GM12878 (cell line): ENCODE measurements around the gene P2RX1. TPM values are rescaled to one million over a fixed set of nuclear protein-coding genes. Genes with fewer than 3 reads are reported as not detected.

Source experiments
- ATAC-seq: fragments of 200-7000 bp; cut with Tn5 transposase; 3 replicates; pipeline ENCODE4 v1.9.1; 2020; ENCODE audit warnings: mild to moderate bottlenecking, moderate library complexity
- BruUV-seq: library from RNA; stranded (reverse); fragments of 400-500 nt; replicated peaks from 2 replicates; lab custom pipeline; 2021; lab: Mats Ljungman, UMichigan
- CTCF ChIA-PET: fragments of 300-600 bp; sonication (Branson Sonifier 250); formaldehyde crosslinking; extraction: SDS; loops from one replicate; lab custom pipeline; 2021; ENCODE audit warnings: inconsistent platforms; lab: Yijun Ruan, JAX
- POLR2A ChIA-PET: fragments of 350-600 bp; formaldehyde crosslinking; extraction: SDS; loops from one replicate; lab custom pipeline; 2021; ENCODE audit warnings: inconsistent platforms; lab: Charles Lee
- RAD21 ChIA-PET: fragments of 300-600 bp; sonication (Branson Sonifier 250); formaldehyde crosslinking; loops from one replicate; lab custom pipeline; 2023; ENCODE audit warnings: antibody characterized with exemption; ENCODE audit not compliant: unreplicated experiment; lab: Charles Lee
- SMC1A ChIA-PET: fragments of 300-600 bp; sonication (Branson Sonifier 250); formaldehyde crosslinking; loops from one replicate; lab custom pipeline; 2023; ENCODE audit not compliant: unreplicated experiment, uncharacterized antibody; lab: Charles Lee
- DNase-seq: peaks from one replicate; pipeline ENCODE4 v3.0.0-alpha.2; 2011; ENCODE audit warnings: low read depth, low spot score
- FAIRE-seq: peaks from 3 replicates; lab custom pipeline; 2011; peaks lifted over from hg19 to GRCh38; lab: Jason Lieb, UNC
- H2AFZ ChIP-seq: 2 replicates; pipeline ENCODE4 v1.6.0; 2011; ENCODE audit warnings: low read depth, low read length, control low read depth; ENCODE audit not compliant: control insufficient read depth
- H3K27ac ChIP-seq: 2 replicates; pipeline ENCODE4 v1.5.1; 2011; ENCODE audit warnings: control low read depth; ENCODE audit not compliant: control insufficient read depth, insufficient read depth
- H3K27me3 ChIP-seq, 2 experiments: replicated peaks in 1 of 2; 2 replicates each; pipeline versions ENCODE4 v1.6.0 to v1.6.1; 2011; ENCODE audit warnings: low read length in 1 of 2; ENCODE audit not compliant: control insufficient read depth in 2 of 2, insufficient read depth in 2 of 2
- H3K36me3 ChIP-seq, 2 experiments: 2 replicates each; pipeline ENCODE4 v1.5.1; 2011; ENCODE audit warnings: low read length in 1 of 2; ENCODE audit not compliant: control insufficient read depth in 2 of 2, insufficient read depth in 2 of 2
- H3K4me1 ChIP-seq: 2 replicates; pipeline ENCODE4 v1.6.1; 2011; ENCODE audit warnings: mild to moderate bottlenecking, low read length, moderate library complexity, mixed read lengths; ENCODE audit not compliant: control insufficient read depth, insufficient read depth
- H3K4me2 ChIP-seq: 2 replicates; pipeline ENCODE4 v1.6.0; 2011; ENCODE audit warnings: control low read depth; ENCODE audit not compliant: control insufficient read depth, insufficient read depth
- H3K4me3 ChIP-seq: fragments of 200-600 bp; sonication (generic); 2 replicates; pipeline ENCODE4 v1.5.1; 2016
- H3K79me2 ChIP-seq: 2 replicates; pipeline ENCODE4 v1.6.0; 2011; ENCODE audit warnings: low read length; ENCODE audit not compliant: control insufficient read depth, insufficient read depth
- H3K9ac ChIP-seq: 2 replicates; pipeline ENCODE4 v1.8.0; 2011; ENCODE audit warnings: low read length, control low read depth, mixed read lengths; ENCODE audit not compliant: control insufficient read depth, insufficient read depth
- H3K9me3 ChIP-seq: replicated peaks from 3 replicates; pipeline ENCODE4 v1.5.1; 2011; ENCODE audit warnings: mild to moderate bottlenecking, low read length; ENCODE audit not compliant: control insufficient read depth, insufficient read depth
- H4K20me1 ChIP-seq: 2 replicates; pipeline ENCODE4 v1.6.0; 2011; ENCODE audit not compliant: control insufficient read depth, insufficient read depth
- CHD1 ChIP-seq: IDR thresholded peaks from 2 replicates; pipeline ENCODE4 v1.6.1; 2012; ENCODE audit warnings: low read depth, low read length, improper control_type of control experiment
- CUX1 ChIP-seq: IDR thresholded peaks from 2 replicates; pipeline ENCODE4 v1.6.1; 2012; ENCODE audit warnings: improper control_type of control experiment, low read depth, low read length; ENCODE audit not compliant: insufficient replicate concordance
- ESRRA ChIP-seq: IDR thresholded peaks from 2 replicates; pipeline ENCODE4 v1.6.1; 2012; ENCODE audit warnings: mild to moderate bottlenecking, low read length, improper control_type of control experiment
- NR2F1 ChIP-seq: fragments of 450-650 bp; conservative IDR thresholded peaks from 2 replicates; pipeline ENCODE4 v1.6.1; 2017; ENCODE audit warnings: mild to moderate bottlenecking
- POLR2A ChIP-seq: IDR thresholded peaks from 2 replicates; pipeline ENCODE4 v1.6.1; 2011; ENCODE audit warnings: low read depth, mild to moderate bottlenecking, low read length
- PRDM15 ChIP-seq: fragments of 450-650 bp; formaldehyde crosslinking; IDR thresholded peaks from 2 replicates; pipeline ENCODE4 v1.4.0; 2020; ENCODE audit warnings: mild to moderate bottlenecking, moderate library complexity
- RAD51 ChIP-seq: fragments of 450-650 bp; IDR thresholded peaks from 2 replicates; pipeline ENCODE4 v1.6.1; 2016; ENCODE audit warnings: moderate library complexity, mild to moderate bottlenecking, inconsistent platforms
- WGBS: methylation state at CpG from one replicate; pipeline ENCODE4 v1.1.6; 2016; ENCODE audit warnings: low lambda C conversion rate; ENCODE audit not compliant: insufficient replicate concordance, insufficient coverage; ENCODE audit errors: missing lambda C conversion rate; 5-methylcytosine and 5-hydroxymethylcytosine counted together
- in situ Hi-C: fragments of 300-500 bp; cut with MboI; formaldehyde crosslinking; loops from 9 replicates; pipeline ENCODE4 v1.14.3; 2018; ENCODE audit warnings: mixed read lengths
- intact Hi-C: fragments of 100-400 bp; cut with micrococcal nuclease; formaldehyde crosslinking; loops from one replicate; pipeline ENCODE4 v1.14.2; 2022; ENCODE audit not compliant: unreplicated experiment
- polyA plus RNA-seq, 11 experiments: library from polyadenylated mRNA; depleted of rRNA in 4 of 11; unstranded in 6 of 11; stranded (reverse) in 5 of 11; fragments of >200 nt; fragmentation: Nextera tagmentation in 4 of 11; fragmentation: Illumina TruSeq in 1 of 11; extraction: Ambion mirVana in 4 of 11; extraction: Trizol in 1 of 11; gene quantifications; 1 replicate in 1 of 11; 2 replicates in 10 of 11; pipeline versions ENCODE4 v1.2.1 to v1.2.3, GENCODE V29; 2011 to 2016; ENCODE audit warnings: inconsistent platforms in 2 of 11, missing spikeins in 2 of 11, low read depth in 1 of 11
- total RNA-seq, 4 experiments: library from RNA; depleted of rRNA in 3 of 4; stranded (reverse); fragments of >200 nt in 3 of 4; fragmentation: Illumina TruSeq in 1 of 4; extraction: Trizol in 1 of 4; gene quantifications; 2 replicates each; pipeline versions ENCODE4 v1.2.1 to v1.2.3, GENCODE V29; 2013 to 2021

P2RX1 gene
- total and polyA plus RNA-seq, 10 of the 15 experiments (the other 5 are each of a cell fraction or from before 2014, with no cell fraction given) = 0.12 to 6.2 (median 3.4) TPM

GRCh38 chr17:3943240-3943891 is 27.1 kb upstream of the P2RX1 start:
- ATAC-seq = no peak
- ChIA-PET SMC1A (no interaction called here), CTCF (no interaction called here), RAD21 (no interaction called here), POLR2A (no interaction called here)
- H3K4me3 ChIP-seq = no peak overlapping the region
- intact Hi-C loops (no loop called here), in situ Hi-C loops (no loop called here)
- peaks cover 16 to 34% of the 10 kb centered on the region in 2 experiments for H3K36me3 ChIP-seq
- no peak for FAIRE-seq
- no peaks in the 10 kb centered on the region for H3K79me2 ChIP-seq
- H3K4me1 ChIP-seq = no peaks in the 10 kb centered on the region
- H3K4me2 ChIP-seq = no peak overlapping the region
- H3K27ac ChIP-seq = no peak overlapping the region
- H3K9me3 ChIP-seq = no peaks in the 10 kb centered on the region; the same call in 2 of the 3 replicates
- no peaks in the 10 kb centered on the region for H4K20me1 ChIP-seq
- no peak for DNase-seq
- no peak overlapping the region for H2AFZ ChIP-seq
- H3K27me3 ChIP-seq = no peaks in the 10 kb centered on the region
- H3K9ac ChIP-seq = no peak overlapping the region
- TF ChIP-seq POLR2A (0 out of 2 replicates have a peak, but pooled peaks have one; percentile 17), CUX1 (no peak), CHD1 (no peak), ESRRA (no peak), PRDM15 (CRISPR knock-in tag) (no peak), NR2F1 (no peak), RAD51 (no peak)
- WGBS = 93% methylated on average over 23 of the region's 23 CpGs
- no TSS peak for BruUV-seq
